ENCODE measurements around the gene GTSE1. TPM values are rescaled to one million over a fixed set of nuclear protein-coding genes. Genes with fewer than 3 reads are reported as not detected.

Gene GTSE1
- total RNA-seq, 1 donor from 2014 or later = 7.2 TPM

- Mint-ChIP-seq H3K4me1 (ENCODE audit: low read depth) (peaks cover 4% of the 10 kb centered on the region), H3K4me3 (ENCODE audit: unreplicated experiment) (no peak overlapping the region), H3K36me3 (ENCODE audit: low read depth) (peaks cover 14% of the 10 kb centered on the region), H3K27ac (ENCODE audit: unreplicated experiment) (no peak overlapping the region), H3K9me3 (ENCODE audit: low read depth) (no peaks in the 10 kb centered on the region), H3K27me3 (ENCODE audit: low read depth) (no peaks in the 10 kb centered on the region)
- no peak for TF ChIP-seq CTCF (IDR thresholded peaks at IDR 0.05)
- peak; percentile 34 for DNase-seq (ENCODE audit: low spot score)
Measured at GRCh38 chr22:46360097-46360496, 63.4 kb downstream of the GTSE1 start.

- Mint-ChIP-seq H3K4me1 (ENCODE audit: low read depth) (no peaks in the 10 kb centered on the region), H3K27ac (ENCODE audit: unreplicated experiment) (no peak overlapping the region), H3K36me3 (ENCODE audit: low read depth) (peaks cover 11% of the 10 kb centered on the region), H3K27me3 (ENCODE audit: low read depth) (no peaks in the 10 kb centered on the region), H3K9me3 (ENCODE audit: low read depth) (no peaks in the 10 kb centered on the region), H3K4me3 (ENCODE audit: unreplicated experiment) (no peak overlapping the region)
- peak; percentile 55 for DNase-seq (ENCODE audit: low spot score)
- TF ChIP-seq CTCF (IDR thresholded peaks at IDR 0.05) = no peak
Measured at GRCh38 chr22:46360891-46361290, 64.2 kb downstream of the GTSE1 start.

GRCh38 chr22:46361826-46362202 lies 65.1 kb downstream of the GTSE1 start:
- Mint-ChIP-seq H3K27me3 (ENCODE audit: low read depth) (no peaks in the 10 kb centered on the region), H3K27ac (ENCODE audit: unreplicated experiment) (no peak overlapping the region), H3K4me3 (ENCODE audit: unreplicated experiment) (no peak overlapping the region), H3K9me3 (ENCODE audit: low read depth) (no peaks in the 10 kb centered on the region), H3K36me3 (ENCODE audit: low read depth) (peaks cover 11% of the 10 kb centered on the region), H3K4me1 (ENCODE audit: low read depth) (no peaks in the 10 kb centered on the region)
- DNase-seq (ENCODE audit: low spot score) = no peak
- no peak for TF ChIP-seq CTCF (IDR thresholded peaks at IDR 0.05)

- Mint-ChIP-seq H3K27ac (ENCODE audit: unreplicated experiment) (no peak overlapping the region), H3K4me1 (ENCODE audit: low read depth) (no peaks in the 10 kb centered on the region), H3K4me3 (ENCODE audit: unreplicated experiment) (no peak overlapping the region), H3K9me3 (ENCODE audit: low read depth) (no peaks in the 10 kb centered on the region), H3K27me3 (ENCODE audit: low read depth) (no peaks in the 10 kb centered on the region), H3K36me3 (ENCODE audit: low read depth) (peaks cover 9% of the 10 kb centered on the region)
- DNase-seq (ENCODE audit: low spot score) = peak; percentile 69
- no peak for TF ChIP-seq CTCF (IDR thresholded peaks at IDR 0.05)
Measured at GRCh38 chr22:46362203-46362933, 65.7 kb downstream of the GTSE1 start.

GRCh38 chr22:46362934-46363515 lies 66.4 kb downstream of the GTSE1 start:
- no peaks in the 10 kb centered on the region for H3K4me1 Mint-ChIP-seq (ENCODE audit: low read depth)
- no peak for TF ChIP-seq CTCF (IDR thresholded peaks at IDR 0.05)
- DNase-seq (ENCODE audit: low spot score) = peak; percentile 62
- H3K4me3 Mint-ChIP-seq (ENCODE audit: unreplicated experiment) = no peak overlapping the region
- H3K9me3 Mint-ChIP-seq (ENCODE audit: low read depth) = no peaks in the 10 kb centered on the region
- H3K27ac Mint-ChIP-seq (ENCODE audit: unreplicated experiment) = no peak overlapping the region
- no peaks in the 10 kb centered on the region for H3K27me3 Mint-ChIP-seq (ENCODE audit: low read depth)
- H3K36me3 Mint-ChIP-seq (ENCODE audit: low read depth) = peaks cover 7% of the 10 kb centered on the region
